CD4-positive, alpha-beta T cell treated with Interleukin-4 for 4 hours (primary cell): Measurements from ENCODE around the gene ISY1.

ENCODE experiments used
- DNase-seq: peaks from one replicate; pipeline ENCODE4 v3.0.0-alpha.2; 2020

ISY1 gene

DNA sequence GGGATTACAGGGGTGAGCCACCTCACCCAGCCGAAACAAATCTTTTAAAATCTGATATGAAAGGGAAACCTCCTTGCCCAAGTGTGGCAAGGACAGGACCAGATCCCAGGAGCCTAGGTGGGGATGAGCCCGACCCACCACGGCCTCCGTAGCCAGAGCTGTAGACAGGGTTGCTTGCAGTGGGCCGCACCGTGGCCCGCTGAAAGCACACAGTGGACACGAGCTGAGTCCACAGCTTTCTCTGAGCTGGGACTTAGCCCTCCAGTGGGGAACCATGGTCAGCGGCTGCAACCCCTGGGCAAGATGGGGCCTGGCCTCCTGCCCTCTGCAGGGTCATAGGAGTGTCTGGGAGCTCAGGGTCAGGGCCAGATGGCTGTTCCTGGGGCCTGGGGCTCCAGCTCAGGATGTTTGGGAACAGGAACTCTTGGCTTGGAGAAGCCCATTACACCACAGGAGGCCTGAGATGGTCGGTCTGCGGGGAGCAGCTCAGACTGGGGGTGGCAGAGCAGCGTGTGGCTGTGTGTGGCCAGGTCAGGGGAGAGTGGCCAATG, 75.6 kb downstream of the ISY1 start:
- DNase-seq, result no peak

- DNase-seq, result no peak
These were observed 76.4 kb downstream of the ISY1 start for GRCh38 chr3:129084501-129084900.

DNA sequence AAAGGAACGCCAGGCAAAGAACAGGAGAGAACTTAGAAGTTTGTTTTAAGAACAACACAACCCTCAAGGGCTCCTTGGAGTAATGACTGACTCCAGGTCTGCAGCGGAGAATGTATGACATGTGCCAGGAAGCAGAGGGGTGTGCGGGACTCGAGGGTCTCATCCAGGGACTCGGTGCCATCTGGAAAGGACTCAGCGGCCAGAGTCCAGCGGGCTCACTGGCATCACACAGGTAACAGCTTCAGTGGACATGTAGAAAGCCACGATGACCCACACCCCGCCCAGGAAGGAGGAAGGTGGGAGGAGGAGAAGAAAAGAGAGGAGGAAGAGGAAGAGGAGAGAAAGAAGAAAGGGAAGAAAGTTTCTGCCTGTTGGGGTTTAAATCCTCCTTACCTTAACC, 78.8 kb downstream of the ISY1 start:
- no peak for DNase-seq

DNA sequence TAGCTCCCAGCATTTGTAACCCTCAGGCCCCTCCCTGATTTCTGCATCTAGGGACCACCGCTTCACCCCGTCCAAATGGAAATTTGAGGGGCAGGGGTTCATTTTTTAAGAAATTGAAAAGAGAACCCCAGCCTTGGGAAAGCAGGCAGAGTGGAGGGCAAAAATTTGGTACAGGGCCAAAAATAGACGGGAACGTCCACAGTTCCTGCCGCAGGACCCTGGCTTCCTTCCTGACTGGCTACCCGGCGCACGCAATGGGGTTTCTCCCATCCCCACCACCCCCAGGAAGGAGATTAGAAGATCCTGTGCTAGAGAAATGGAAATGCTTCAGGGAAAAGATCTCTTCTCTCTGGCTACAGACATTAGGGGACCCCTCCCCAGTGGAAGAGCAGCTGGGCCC, 79.4 kb downstream of the ISY1 start:
- DNase-seq, result no peak

GRCh38 chr3:129078510-129078909, 82.4 kb downstream of the ISY1 start:
- DNase-seq, result no peak
